Measurements from ENCODE around the gene TBC1D1. TPM values are rescaled to one million over a fixed set of nuclear protein-coding genes. Genes with fewer than 3 reads are reported as not detected.

The TBC1D1 gene
- total RNA-seq, 1 experiment from 2014 or later: 97.0 TPM

DNA sequence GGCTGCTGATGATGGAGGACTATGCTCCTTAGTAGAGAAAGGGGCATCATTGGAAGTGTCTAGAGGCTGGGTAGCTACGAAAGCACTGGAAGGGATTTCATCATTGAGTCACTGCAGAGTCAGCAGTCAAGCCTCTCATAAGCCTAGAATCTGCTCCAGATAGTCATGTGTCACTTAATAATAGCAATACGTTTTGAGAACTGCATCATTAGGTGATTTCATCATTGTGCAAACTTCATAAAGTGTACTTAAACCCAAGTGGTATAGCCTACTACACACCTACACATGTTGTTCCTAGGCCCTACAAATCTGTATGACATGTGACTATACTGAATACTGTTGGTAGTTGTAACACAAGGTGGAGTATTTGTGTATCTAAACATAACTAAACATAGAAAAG lies 234.9 kb downstream of the TBC1D1 start:
- no peak for DNase-seq (ENCODE audit: low spot score)

DNA sequence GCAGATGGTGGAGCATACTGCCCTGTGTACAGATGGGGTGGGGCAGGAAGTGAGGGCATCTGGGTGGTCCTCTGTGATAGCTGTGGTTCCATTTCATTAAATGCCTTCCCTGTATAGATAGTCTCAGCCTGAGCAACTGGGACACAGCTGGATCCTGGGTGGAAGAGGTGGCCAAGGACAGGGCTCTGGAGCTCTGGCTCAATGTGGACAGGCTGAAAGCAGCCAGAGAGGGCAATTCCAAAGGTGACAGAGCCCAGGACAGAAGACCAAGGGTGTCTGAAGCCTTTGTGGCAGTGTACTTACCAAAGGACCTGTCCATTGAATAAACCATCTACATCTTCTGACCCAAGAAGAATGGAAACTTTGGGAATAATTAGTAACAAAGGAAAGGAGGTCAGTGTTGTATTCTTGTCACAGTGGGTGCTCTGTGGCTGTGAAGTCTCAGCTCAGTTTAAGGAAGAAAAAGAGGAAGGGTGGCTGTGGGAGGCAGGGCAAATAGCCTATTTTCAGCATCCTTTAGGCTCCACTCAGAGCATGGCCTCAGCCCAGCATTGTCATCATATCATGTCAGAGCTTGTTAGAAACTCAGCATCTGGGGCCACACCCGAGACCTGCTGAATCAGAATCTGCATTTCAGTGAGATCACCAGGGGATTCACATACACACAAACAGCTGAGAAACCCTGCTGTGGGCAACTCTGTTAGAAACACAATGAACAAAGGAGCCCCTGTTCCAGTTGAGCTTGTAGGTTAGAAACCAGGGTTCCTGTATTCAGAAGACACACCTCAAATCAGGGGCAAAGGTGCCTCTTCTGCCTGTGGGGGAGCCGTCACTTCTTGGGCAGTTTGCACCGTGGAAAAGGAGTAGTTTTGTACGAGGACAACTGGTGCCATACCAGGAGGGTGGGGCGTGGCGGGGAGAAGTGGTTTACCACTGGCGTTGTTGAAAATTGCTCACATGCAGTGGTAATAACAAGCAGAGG lies 237.9 kb downstream of the TBC1D1 start:
- DNase-seq (ENCODE audit: low spot score): peak; percentile 69

- DNase-seq (ENCODE audit: low spot score): no peak
Observed at GRCh38 chr4:38129460-38130227, 238.8 kb downstream of the TBC1D1 start.

DNA sequence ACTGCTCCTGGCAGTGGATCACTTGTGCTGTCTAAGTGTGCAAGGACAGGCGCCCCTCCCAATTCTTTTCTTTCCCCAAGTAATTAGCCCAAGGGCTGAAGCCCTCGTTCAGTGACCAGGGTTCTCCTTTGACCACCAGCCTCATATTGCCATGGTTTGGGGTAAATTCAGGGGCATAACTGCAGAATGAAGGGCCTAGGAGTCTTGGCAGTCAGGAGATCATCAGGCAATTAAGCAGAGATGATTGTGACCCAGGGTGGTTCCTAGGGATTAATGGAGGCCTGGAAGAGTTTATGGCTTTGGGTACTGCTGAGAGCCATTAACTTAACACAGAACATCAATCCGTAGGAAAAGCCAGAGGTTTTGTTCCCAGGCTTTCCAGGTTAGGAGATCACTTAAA lies 240.0 kb downstream of the TBC1D1 start:
- DNase-seq (ENCODE audit: low spot score): no peak

DNA sequence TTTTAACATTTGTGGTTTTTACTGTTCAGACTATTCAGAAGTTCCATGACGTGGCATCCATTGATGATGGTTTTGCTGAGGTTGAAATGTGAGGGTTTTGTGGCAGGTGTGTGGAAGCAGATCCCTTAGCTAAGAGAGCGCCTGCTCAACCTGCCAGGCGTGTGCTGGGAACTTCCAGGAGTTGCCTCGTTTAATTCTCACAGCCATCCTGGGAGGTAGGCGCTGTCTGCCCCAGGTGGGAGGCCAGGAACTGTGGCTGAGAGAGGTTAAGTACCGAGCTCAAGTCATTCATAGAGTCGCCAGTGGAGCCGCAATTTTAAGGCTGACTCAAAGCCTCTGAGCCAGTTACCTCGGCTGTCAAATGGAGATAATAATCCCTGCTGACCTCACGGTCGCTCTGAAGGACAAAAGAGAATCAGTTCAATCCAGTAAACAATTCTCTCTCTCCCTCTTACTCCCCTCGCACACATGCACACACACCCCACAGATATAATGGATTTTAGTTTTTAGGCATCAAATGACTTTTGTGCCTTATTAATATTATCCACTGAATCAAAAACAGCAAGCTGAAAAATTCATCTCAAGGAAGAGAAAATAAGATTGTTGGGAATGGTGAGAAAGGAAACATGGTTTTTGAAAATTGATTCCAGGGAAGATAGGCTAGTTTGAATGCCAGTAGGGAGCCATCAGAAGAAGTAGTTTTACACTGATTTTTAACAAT lies 240.6 kb downstream of the TBC1D1 start:
- peak; percentile 38 for DNase-seq (ENCODE audit: low spot score)

DNA sequence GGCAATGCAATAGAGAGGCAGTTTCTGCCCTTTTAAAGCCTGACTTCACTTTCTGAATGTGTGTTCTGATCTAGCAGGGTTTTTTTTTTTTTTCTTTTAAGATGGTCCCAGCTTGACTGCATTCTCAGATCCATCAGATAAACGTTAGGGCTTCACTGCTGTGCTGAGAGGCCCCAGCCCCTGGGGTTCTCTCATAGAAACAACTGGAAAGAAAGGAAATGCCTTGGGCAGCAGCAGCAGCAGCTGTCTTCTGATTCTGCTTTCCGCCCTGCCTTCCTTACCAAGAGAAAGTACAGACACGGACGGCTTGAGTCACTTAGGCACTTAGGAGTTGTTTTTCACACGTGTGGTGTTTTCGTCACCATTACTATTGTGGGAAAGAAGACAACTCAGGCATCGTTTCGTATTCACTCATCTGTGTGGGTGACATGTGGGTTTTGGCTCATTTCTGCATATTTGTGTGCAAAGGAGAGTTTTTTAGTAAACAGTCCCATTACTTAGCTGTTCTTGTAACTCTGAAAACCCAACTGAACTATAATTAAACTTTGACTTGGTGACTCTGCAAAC lies 241.3 kb downstream of the TBC1D1 start:
- DNase-seq (ENCODE audit: low spot score): peak; percentile 81

GRCh38 chr4:38132843-38133662 lies 242.2 kb downstream of the TBC1D1 start:
- no peak for DNase-seq (ENCODE audit: low spot score)

DNA sequence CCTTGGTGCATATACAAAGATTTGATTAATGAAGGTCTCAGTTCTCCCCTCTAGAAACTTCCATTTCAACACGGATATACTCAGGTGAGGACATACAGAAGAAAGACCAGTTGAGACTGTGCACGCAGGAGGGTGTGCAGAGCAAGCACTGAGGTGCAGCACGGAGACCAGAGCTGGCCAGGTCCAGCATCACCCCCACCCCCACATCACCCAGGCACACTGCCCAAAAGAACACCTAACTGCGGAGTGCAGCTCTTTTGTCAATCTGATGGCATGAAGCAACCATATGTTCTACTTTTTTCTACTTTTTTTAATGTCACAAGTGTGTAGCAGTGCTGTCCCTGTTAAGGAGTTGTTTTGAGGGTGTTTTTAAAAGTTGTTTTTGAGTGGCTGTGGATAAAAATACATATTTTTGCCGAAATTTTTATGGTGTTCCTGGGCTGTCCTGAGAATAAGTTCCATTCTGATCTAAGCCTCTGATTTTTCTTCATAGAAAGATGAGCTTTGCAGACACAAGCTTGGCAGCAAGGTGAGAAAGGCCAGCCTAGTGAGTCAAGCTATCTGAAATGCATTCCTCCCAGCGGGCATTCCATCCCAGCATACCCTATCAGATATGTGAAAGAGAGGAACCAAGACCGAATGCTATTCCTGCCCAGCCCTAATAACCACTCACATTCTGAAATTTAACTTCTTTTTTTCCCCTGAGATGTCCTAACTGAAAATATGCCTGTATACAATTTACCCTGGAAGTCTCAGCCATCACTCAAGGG lies 243.0 kb downstream of the TBC1D1 start:
- no peak for DNase-seq (ENCODE audit: low spot score)

- DNase-seq (ENCODE audit: low spot score): no peak
Observed at GRCh38 chr4:38135201-38135600, 244.3 kb downstream of the TBC1D1 start.

DNA sequence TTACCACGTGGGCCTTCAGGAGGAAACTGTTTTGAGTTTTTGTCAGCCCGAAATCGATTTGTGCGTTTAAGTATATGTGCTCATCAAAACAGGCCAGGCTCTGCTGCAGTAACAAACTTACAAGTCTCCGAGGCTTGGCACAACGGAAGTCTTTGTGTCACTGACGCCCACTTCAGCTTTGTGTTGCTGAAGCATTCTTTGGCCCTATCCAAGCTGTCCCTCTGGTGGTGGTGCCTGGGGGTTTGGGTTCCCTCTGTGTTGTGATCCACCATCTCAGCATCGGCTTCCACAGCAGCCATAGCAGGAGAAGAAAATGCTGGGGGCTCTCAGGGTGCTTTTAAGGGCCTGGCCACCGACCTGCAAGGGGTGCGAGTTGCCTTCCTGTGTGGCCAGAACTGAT lies 245.7 kb downstream of the TBC1D1 start:
- DNase-seq (ENCODE audit: low spot score): no peak

- DNase-seq (ENCODE audit: low spot score): no peak
Observed at GRCh38 chr4:38137080-38137479, 246.2 kb downstream of the TBC1D1 start.

DNA sequence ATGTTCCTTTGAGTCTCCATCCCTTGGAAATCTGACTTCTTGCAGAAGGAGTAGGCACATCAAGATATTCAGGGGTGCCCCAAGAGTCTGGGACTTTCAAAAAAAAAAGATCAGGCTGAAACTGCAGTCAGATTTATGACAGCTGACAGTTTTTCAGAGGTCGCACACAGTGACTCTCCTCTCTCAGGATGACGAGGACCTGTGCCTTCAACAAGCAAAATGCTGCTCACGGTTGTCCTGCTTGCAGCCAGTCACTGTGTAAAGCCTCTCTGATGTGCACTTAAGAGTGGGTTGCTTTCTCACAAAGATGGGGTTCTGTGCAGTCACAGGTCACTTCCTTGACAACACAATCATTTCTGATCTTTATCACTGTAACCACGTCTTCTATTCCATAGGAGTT lies 247.5 kb downstream of the TBC1D1 start:
- no peak for DNase-seq (ENCODE audit: low spot score)

- DNase-seq (ENCODE audit: low spot score): no peak
Observed at GRCh38 chr4:38139187-38139586, 248.3 kb downstream of the TBC1D1 start.

DNA sequence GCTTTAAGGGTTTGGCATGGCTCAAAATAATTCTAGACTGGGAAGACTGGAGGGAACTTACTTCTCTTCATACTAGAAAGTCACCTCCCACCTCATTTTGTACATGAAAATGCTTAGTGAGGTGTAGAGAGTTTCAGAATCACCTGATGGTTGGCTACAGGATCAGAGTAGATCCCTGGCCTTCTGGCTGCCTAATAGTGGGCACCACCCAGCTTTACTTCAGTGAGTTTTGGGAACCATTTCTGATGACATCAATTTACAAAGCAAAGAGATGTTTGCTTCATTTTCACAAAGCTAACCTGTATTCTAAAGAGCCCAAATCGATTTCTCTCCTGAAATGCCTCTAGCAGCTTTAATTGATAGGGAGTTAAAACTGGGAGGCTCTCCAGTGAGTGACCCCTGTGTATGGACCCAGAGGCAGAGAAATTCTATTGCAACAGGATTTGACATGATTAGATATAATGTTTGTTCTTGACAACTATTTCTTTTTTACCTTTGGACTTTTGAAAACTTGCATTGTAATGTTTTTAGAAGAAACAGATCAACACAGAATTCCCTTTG lies 249.8 kb downstream of the TBC1D1 start:
- no peak for DNase-seq (ENCODE audit: low spot score)

GRCh38 chr4:38141808-38142500 lies 251.1 kb downstream of the TBC1D1 start:
- peak; percentile 65 for DNase-seq (ENCODE audit: low spot score)

GRCh38 chr4:38144031-38144430 lies 253.1 kb downstream of the TBC1D1 start:
- DNase-seq (ENCODE audit: low spot score): no peak

DNA sequence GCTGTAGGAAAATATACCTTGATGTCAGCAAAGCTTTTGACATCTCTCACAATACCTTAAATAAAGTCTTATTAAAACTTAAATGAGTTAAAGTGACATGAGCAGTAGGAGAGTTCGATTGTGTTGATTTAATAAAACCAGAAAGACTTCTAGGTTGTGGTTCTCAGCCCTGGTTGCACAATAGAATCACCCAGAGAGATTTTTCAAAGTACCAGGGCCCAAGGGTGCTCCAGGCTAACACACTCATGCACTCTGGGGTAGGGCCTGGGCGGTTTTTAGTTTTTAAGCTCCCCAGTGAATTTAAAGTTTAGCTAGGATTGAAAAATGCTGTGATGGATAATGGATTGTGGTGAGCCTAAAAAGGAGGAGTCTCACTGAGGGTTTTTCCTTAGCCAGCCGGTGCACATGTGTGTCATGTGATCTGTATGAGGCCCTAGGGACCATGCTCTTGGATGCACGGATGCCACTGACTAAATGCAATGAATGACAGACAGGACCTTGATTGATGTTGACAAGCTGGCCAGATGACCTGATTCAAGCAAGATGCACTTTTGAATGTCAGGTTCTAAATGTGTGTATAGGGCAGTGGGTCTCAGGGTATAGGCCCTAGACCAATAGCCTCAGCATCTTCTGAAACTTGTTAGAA lies 254.3 kb downstream of the TBC1D1 start:
- DNase-seq (ENCODE audit: low spot score): no peak

DNA sequence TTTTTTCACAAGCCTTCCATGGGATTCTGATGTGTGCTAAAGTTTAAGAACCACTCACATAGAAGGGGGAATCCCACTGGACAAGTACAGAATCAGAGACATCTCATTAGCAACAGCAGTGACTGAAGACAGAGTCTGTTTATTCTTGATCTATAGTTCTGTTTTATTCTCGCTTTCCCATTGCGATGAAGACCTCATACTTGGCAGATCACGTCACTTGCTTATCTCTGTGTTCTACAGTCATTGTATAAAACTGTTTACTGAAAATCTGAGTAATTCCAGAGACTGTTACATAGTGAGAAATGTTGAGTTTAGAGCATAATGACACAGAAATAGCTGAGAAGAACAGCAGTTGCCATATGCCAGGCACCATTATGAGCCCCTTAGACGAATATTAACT lies 254.9 kb downstream of the TBC1D1 start:
- peak; percentile 70 for DNase-seq (ENCODE audit: low spot score)

GRCh38 chr4:38146383-38146782 lies 255.5 kb downstream of the TBC1D1 start:
- no peak for DNase-seq (ENCODE audit: low spot score)

Measured in A172 (cell line).